H54 (cell line): ENCODE data around the gene MRPL37.
"Not testable (repeated sequence)": the region's sequence is repeated elsewhere in the genome, so short reads cannot be mapped to it uniquely, and the experiment has no call there.

Experiments used
- DNase-seq: peaks from one replicate; pipeline ENCODE4 v3.0.0; 2011; ENCODE audit warnings: low spot score, mixed read lengths; ENCODE audit not compliant: insufficient read length
- FAIRE-seq: peaks from 3 replicates; lab custom pipeline; 2011; peaks lifted over from hg19 to GRCh38; lab: Jason Lieb, UNC
- POLR2A ChIP-seq: IDR thresholded peaks from 2 replicates; pipeline ENCODE4 v1.6.1; 2011; ENCODE audit warnings: low read depth, mild to moderate bottlenecking, low read length

The MRPL37 gene

DNA sequence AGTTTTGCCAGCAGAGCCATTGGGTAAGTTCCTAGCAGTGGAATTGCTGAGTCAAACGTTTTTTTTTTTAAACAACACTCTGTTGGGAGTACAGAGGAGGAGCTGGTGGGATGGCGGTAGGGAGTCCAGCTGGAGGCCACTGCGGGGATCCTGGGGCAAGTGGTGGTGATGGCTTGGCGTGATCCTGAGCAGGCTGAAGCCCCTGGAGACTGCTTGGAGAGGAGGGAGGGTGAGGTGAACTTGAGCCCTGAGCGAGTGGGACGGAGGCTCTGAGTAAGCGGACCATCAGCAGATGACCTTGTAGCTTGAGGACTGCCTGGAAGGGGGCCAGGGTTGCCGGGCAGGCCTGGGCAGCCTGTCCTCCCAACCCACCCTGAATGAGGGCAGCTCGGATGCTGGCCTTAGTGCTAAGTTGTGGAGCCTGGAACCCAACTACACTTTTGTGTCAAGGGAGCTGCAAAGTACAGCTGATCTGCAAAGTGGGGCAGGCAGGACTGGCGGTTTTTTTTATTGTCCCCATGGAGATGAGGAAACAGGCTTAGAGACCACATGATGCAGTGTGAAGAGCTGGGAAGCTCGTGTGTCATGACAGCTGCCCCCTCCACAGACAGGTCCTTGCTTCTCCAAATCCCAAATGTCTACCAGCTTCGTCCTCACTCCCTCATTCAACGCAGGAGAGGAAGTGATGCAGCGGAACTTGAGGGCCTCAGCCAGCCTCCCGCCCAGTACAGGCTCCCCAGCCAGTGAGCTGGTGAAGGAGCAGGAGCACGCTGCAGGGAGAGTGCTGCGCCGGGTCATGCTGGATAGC, 20.2 kb downstream of the MRPL37 start:
- FAIRE-seq, result no peak
- DNase-seq, result no peak
- no peak for TF ChIP-seq POLR2A

DNA sequence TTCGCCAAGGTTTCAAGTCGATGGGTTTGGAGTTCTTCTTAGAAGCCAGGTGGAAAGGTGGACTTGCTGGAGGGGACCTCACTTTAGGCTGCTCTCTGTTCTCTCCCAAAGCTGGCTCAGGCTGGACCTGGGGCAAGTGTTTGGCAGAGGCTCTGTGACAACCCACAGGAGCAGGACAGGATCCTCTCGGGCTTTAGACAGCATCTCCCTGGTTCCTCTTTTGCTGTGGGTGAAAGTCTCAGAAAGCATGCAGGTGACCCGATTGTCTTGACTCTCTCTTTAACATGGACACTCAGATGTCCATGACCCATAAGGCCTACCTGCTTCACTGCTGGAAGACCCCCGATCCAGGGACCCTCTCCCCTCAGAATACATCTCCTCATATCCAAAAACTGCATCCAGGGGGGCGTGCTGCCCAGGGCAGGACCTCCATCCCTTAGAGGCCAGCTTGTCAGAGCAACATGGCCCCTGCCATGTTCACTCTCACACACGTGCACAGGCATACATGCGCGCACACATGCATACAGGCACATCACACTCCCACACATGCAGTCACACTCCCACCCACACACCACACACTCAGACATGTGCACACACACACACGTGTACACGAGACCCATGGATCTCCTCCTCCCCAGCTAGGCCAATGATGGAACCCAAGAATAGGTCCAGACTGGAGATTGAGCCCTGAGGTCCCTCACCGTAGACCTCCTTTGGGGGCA, 21.3 kb downstream of the MRPL37 start:
- TF ChIP-seq POLR2A, result no peak
- DNase-seq (no peak), FAIRE-seq (no peak)

DNA sequence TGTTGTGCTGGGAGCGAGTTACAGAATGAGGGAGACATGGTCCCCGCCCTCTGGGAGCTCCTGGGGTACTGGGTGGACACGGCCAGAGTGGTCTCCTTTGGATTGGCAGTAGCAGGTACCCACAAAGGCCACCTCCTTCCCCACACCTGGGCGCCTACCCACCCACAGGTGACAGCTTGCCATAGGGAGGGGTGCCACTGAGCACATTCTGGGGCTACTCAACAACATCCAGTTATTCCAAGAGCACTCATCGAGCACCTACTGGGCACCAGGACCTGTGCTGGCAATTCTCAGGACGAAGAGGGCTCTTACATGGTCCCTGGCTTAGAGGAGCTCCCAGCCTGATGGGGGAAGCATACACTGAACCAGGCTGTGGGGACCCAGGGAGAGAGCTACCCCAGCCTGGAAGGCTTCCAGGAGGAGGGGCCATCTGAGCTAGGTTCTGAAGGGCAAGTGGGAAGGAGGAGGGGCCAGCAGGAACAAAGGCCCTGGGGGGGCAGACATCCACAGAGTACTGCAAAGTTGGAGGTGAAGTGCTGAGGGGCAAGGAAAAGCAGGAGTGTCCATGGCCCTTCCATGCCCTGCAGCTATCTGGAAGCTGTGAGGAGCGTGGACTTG, 22.0 kb downstream of the MRPL37 start:
- no peak for TF ChIP-seq POLR2A
- FAIRE-seq (no peak), DNase-seq (no peak)

DNA sequence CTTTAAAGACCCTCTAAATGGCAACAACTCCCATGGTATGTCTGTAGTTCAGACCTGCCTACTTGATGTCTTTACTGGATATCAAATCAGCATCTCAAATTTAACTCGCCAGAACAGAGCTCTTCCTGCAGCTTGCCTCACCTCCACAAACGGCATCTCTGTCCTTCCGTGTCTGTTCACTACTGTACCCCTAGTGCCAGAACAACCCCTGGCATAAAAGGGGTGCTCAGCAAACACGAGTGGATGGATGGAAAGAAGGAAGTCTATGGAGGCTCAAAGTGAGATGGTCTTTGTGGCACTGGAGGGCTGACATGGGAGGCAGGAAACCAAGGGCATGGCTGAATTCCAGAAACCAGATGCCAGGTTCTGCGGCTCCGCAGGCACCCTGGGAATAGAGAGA, 22.7 kb downstream of the MRPL37 start:
- FAIRE-seq (no peak), DNase-seq (no peak)
- no peak for TF ChIP-seq POLR2A

DNA sequence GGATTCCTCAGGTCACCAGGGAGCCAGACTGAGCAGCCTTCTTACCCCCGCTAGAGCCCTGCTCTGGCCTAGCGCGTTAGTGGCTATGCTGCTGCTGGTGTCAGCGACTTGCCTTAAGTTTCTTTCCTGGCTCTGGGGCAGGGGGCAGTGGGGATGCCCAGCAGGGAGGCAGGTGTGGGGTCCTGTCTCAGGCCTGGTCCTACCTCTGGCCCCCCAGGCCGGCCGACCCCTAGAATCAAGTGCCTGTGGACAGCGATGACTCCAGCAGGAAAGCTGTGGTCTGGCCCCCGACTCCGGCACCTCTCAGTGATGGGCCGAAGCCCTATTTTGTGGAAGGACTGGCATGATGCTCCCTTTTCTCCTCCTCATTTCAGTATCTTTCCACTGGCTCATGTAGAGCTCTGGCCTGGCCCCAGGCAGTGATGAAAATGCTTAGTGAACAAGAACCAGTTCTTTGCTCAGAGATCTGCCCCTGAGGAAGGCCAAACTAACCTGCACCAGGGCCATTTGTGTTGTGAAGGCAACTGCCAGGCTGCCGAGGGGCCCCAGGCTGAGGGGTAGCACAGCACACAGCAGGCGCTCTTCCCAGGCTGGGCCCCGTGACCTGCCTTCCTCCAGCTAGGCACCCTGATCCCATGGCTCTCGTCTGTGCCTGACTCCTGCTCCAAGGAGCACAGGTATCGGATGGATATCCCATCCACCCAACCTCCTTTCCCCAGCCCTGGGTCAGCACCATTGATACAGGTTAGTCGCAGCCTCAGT, 23.7 kb downstream of the MRPL37 start:
- DNase-seq, result no peak

DNA sequence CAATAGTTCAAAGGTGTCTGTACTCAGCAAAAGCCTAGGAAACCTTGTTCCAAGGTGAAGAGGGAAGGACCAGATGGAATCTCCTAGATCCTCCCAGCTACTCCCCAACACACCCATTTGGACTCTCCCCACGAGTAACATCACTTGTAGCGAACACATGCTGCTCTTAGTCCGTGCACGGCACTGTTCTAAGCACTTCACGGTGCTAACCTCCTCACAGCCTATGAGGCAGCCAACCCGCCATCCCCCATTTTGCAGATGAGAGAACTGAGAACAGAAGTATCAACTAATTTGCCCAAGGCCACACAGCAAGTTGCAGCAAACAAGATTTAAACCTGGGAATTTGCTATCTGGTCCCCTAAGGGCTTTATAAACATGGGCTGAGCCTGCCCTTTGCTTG, 24.3 kb downstream of the MRPL37 start:
- DNase-seq (no peak), FAIRE-seq (no peak)
- TF ChIP-seq POLR2A, result no peak

More for the DNA sequence above, 23.7 kb downstream of the MRPL37 start:
- no peak for TF ChIP-seq POLR2A
- FAIRE-seq, result no peak

GRCh38 chr1:54225378-54225777, 25.4 kb downstream of the MRPL37 start:
- FAIRE-seq (no peak), DNase-seq (no peak)
- TF ChIP-seq POLR2A, result no peak

DNA sequence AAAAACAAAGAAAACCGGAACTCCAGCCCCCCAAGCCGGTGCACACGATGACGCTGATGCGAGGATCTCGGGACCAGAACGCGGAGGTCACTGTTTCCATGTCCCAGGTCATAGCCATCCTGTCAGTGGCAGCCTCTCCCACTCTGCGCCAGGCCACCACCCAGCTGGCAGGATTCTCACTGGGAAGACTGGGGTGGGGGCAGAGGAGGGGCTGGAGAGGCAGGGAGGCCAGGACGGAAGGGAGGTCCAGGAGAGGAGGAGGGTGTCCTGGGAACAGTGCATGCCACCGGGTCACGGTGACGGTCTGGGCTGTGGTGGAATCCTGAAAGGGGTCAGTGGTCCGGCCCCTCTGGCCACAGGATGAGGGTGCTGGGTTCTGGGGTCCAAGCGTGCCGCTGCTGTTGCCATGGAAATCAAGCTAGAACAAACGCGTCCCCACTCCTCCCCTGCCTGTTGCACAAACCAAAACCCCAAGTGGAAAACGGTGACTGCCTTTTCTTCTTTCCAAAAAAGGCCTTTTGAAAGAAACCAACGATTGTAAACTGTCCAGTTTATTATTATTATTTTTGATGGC, 26.1 kb downstream of the MRPL37 start:
- DNase-seq, result no peak
- TF ChIP-seq POLR2A, result no peak
- no peak for FAIRE-seq

DNA sequence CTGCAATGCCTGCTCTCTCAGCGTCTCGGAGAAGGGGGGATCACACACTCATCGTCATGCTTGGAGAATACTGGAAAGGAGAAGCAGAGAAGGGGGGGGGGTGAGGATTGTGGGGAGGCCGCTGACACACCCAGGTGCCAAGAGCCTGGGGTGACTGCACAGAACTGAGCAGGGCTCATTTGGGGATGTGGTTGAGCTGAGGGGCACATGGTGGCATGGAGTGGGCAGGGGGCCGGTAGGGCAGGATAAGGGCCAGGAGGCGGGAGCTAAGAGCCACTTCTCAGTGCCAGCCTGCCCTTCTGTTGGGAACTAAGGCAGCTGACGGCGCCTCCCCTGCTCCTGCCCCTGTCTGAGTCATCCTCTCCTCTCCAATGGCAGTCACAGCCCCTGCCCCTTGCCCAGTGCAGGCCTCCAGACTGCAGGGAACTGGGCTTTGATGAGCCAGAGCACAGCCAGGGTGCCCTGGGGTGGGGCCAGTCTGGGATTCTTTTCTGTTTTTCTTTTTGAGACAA, 27.2 kb downstream of the MRPL37 start:
- no peak for TF ChIP-seq POLR2A
- DNase-seq, result peak; percentile 95
- peak; percentile 65 for FAIRE-seq

GRCh38 chr1:54227891-54228310, 27.9 kb downstream of the MRPL37 start:
- no peak for TF ChIP-seq POLR2A
- DNase-seq (no peak), FAIRE-seq (no peak)

DNA sequence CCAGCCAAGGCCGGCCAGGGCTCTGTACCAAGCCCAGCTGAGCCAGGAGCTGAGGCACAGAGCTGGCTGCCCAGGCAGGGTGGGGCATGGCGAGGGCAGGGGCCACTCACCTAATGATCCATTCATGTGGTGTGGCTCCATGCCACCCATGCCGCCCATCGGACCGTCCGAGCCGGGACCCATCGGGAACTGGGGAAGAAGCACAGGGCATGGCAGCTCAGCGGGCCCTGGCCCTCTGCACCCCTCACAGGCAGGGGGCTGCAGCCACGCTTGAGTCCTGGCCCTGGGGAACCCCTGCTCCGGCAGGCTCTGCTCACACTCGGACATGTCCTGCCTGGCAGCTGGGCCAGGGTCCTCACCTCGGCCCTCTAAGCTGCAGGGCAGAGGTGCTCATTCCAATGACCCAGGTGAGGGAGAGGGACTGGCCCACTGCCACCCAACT, 28.7 kb downstream of the MRPL37 start:
- no peak for TF ChIP-seq POLR2A
- FAIRE-seq (no peak), DNase-seq (no peak)

DNA sequence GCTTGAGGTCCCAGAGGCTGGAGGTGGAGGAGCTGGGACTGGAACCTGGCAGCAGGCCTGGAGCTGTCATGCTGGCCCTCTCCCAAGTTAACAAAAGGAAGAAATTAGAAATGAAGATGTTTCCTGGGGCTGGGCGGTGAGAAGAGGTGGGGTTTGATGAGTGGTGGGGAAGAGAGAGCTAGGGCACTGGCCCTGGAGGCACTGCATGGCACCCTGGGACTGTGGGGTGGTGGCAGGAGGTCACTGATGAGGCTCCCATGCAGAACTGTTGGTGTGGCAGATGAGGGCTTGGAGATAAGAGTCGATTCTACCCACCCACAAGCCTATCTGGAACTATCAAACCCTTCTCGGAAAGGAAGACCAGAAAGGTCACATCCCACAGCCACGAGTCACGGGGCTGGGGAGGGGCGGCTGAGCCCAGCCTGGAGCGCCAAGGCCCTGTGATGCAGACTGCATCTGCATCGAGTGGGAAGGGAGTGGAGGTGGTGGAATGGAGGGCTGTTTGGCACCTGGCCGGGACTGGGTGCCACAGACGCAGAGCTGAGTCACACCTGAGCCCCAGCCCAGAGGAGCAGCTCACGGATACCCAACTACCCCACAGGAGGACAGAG, 29.4 kb downstream of the MRPL37 start:
- FAIRE-seq, result no peak
- DNase-seq, result peak; percentile 50
- TF ChIP-seq POLR2A, result no peak

DNA sequence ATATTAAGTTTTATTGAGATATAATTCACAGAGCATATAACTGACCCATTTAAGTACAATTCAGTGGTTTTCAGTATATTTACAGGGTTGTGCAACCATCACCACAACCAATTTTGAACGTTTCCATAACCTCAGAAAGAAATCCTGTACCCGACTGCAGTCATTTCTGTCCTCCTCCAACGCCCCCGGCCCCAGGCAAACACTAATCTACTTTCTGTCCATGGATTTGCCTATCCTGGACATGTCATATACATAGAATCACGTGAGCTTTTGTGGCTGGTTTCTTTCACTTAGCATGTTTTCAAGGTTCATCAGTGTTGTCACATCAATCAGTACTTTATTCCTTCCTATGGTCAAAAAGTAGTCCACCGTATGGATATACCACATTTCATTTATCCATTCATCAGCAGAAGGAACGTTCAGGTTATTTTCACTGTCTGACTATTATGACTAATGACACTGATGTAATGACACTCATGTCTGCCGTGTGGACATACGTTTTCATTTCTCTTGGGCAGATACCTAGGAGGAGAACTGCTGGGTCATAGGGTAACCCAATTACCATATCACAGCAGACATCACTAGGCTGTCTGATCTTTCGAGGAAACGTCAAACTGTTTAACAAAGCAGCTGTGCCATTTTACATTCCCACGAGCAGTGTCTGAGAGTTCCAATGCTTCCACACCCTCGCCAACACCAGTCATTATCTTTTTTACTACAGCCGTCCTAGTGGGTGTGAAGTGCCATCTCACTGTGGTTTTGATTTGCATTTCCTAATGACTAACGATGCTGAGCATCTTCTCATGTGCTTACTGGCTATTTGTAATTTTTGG, 30.8 kb downstream of the MRPL37 start:
- no peak for TF ChIP-seq POLR2A
- DNase-seq, result no peak
- FAIRE-seq, result no peak

DNA sequence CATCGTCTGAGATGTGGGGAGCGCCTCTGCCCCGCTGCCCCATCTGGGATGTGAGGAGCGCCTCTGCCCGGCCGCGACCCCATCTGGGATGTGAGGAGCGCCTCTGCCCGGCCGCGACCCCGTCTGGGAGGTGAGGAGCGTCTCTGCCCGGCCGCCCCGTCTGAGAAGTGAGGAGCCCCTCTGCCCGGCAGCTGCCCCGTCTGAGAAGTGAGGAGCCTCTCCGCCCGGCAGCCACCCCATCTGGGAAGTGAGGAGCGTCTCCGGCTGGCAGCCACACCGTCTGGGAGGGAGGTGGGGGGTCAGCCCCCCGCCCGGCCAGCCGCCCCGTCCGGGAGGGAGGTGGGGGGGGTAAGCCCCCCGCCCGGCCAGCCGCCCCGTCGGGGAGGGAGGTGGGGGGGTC, 33.2 kb downstream of the MRPL37 start:
- not testable (repeated sequence) for FAIRE-seq, DNase-seq
